ENCODE measurements around the gene OLFM2.

- TF ChIP-seq, protein P1, sequence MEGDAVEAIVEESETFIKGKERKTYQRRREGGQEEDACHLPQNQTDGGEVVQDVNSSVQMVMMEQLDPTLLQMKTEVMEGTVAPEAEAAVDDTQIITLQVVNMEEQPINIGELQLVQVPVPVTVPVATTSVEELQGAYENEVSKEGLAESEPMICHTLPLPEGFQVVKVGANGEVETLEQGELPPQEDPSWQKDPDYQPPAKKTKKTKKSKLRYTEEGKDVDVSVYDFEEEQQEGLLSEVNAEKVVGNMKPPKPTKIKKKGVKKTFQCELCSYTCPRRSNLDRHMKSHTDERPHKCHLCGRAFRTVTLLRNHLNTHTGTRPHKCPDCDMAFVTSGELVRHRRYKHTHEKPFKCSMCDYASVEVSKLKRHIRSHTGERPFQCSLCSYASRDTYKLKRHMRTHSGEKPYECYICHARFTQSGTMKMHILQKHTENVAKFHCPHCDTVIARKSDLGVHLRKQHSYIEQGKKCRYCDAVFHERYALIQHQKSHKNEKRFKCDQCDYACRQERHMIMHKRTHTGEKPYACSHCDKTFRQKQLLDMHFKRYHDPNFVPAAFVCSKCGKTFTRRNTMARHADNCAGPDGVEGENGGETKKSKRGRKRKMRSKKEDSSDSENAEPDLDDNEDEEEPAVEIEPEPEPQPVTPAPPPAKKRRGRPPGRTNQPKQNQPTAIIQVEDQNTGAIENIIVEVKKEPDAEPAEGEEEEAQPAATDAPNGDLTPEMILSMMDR (conservative IDR thresholded peaks at IDR 0.05), result no peak
- TF ChIP-seq EZH2 (IDR thresholded peaks at IDR 0.05; ENCODE audit: low read depth), result no peak
Measured at GRCh38 chr19:9953802-9954542, 17.7 kb upstream of the OLFM2 start.
